ENCODE data around the gene NIPSNAP2. TPM values are rescaled to one million over a fixed set of nuclear protein-coding genes. Genes with fewer than 3 reads are reported as not detected.
A peak's percentile ranks its signal among the peaks of the same experiment; 100 is the strongest.
"Not testable (repeated sequence)": the region's sequence is repeated elsewhere in the genome, so short reads cannot be mapped to it uniquely, and the experiment has no call there.

Gene NIPSNAP2
- total RNA-seq, 1 donor from 2014 or later: 39.6 TPM

DNA sequence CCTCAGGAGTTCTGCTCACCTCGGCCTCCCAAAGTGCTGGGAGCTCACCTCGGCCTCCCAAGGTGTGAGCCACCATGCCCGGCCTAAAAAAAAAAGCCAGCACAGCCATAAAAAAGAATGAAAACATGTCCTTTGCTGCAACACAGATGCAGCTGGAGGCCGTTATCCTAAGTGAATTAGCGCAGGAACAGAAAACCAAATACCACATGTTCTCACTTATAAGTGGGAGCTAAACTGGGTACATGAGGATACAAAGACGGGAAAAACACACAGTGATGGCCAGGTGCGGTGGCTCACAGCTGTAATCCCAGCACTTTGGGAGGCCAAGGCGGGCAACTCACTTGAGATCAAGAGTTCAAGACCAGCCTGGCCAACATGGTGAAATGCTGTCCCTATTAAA, 66.0 kb downstream of the NIPSNAP2 start:
- Mint-ChIP-seq H3K9me3 (ENCODE audit: unreplicated experiment) (peaks cover 4% of the 10 kb centered on the region), H3K4me1 (ENCODE audit: low read depth, unreplicated experiment) (peaks cover 7% of the 10 kb centered on the region), H3K36me3 (ENCODE audit: unreplicated experiment) (no peaks in the 10 kb centered on the region), H3K4me3 (ENCODE audit: unreplicated experiment) (no peak overlapping the region), H3K27me3 (ENCODE audit: unreplicated experiment) (no peaks in the 10 kb centered on the region), H3K27ac (ENCODE audit: unreplicated experiment) (no peak overlapping the region)
- DNase-seq: no peak
- TF ChIP-seq, protein P1, sequence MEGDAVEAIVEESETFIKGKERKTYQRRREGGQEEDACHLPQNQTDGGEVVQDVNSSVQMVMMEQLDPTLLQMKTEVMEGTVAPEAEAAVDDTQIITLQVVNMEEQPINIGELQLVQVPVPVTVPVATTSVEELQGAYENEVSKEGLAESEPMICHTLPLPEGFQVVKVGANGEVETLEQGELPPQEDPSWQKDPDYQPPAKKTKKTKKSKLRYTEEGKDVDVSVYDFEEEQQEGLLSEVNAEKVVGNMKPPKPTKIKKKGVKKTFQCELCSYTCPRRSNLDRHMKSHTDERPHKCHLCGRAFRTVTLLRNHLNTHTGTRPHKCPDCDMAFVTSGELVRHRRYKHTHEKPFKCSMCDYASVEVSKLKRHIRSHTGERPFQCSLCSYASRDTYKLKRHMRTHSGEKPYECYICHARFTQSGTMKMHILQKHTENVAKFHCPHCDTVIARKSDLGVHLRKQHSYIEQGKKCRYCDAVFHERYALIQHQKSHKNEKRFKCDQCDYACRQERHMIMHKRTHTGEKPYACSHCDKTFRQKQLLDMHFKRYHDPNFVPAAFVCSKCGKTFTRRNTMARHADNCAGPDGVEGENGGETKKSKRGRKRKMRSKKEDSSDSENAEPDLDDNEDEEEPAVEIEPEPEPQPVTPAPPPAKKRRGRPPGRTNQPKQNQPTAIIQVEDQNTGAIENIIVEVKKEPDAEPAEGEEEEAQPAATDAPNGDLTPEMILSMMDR (IDR thresholded peaks at IDR 0.05; ENCODE audit: partially characterized antibody, unreplicated experiment): no peak

DNA sequence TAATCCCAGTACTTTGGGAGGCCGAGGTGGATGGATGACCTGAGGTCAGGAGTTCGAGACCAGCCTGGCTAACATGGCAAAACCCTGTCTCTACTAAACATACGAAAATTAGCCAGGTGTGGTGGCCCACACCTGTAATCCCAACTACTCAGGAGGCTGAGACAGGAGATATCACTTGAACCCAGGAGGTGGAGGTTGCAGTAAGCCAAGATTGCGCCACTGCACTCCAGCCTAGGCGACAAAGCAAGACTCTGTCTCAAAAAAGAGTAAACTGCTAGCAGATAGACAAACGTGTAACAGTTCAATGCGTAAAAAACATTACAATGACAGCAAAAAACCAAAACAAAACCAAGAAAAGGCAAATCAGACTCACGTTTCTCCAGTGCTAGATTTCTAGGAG, 67.2 kb downstream of the NIPSNAP2 start:
- H3K36me3 Mint-ChIP-seq (ENCODE audit: unreplicated experiment); H3K9me3 Mint-ChIP-seq (ENCODE audit: unreplicated experiment); H3K27ac Mint-ChIP-seq (ENCODE audit: unreplicated experiment); H3K4me1 Mint-ChIP-seq (ENCODE audit: low read depth, unreplicated experiment); DNase-seq; H3K27me3 Mint-ChIP-seq (ENCODE audit: unreplicated experiment): not testable (repeated sequence)
- H3K4me3 Mint-ChIP-seq (ENCODE audit: unreplicated experiment): peak overlapping the region; percentile 28

DNA sequence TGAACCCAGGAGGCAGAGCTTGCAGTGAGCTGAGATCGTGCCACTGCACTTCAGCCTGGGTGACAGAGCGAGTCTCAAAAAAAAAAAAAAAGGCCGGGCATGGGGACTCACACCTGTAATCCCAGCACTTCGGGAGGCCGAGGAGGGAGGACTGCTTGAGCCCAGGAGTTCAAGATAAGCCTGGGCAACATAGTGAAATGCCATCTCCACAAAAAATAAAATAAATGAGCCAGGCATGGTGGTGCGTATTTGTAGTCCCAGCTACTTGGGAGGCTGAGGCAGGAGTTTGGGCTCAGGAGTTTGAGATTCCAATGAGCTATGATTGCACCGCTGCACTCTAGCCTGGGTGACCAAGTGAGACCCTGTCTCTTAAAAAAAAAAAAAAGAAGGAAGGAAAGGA, 68.2 kb downstream of the NIPSNAP2 start:
- not testable (repeated sequence) for DNase-seq

DNA sequence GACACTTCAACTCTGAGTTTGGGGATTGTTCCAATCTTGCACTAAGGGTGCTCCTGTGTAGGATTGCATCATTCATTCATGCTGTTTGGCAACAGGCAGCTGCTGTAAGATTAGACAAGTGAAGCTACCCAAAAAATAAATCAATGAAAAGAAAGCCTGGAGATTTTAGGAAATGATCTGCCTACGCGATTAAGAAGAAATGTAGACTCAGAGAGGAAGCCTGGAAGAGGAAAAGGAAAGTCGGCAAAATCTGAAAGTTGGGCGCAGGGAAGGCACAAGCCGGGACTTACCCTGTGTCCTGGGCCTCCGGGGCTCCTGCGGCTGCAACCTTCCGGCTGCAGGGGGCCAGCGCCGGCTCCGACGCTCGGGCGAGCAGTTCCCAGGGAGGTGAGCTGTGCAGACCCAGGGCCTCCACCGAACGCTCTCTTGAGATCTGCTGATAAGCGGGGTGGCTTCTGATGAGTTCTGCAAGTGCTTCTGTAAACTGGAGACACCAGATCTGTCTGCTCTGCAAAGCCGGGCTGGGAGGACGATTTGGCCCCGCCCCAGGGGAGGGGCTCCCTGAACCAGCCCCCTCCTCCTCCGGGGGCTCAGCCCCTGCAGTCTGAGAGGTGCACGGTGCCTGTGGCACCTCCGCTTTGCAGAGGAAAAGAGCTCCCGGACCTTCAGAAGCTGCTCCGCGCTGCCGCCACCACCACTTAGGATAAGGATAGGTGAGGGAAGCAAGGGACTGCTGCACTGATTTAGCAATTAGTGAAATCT, 69.5 kb downstream of the NIPSNAP2 start:
- Mint-ChIP-seq H3K9me3 (ENCODE audit: unreplicated experiment) (peaks cover 4% of the 10 kb centered on the region), H3K4me3 (ENCODE audit: unreplicated experiment) (peak overlapping the region; percentile 94), H3K27ac (ENCODE audit: unreplicated experiment) (peak overlapping the region; percentile 92), H3K27me3 (ENCODE audit: unreplicated experiment) (no peaks in the 10 kb centered on the region), H3K36me3 (ENCODE audit: unreplicated experiment) (no peaks in the 10 kb centered on the region), H3K4me1 (ENCODE audit: low read depth, unreplicated experiment) (peaks cover 7% of the 10 kb centered on the region)
- peak; percentile 83 for DNase-seq
- TF ChIP-seq, protein P1 (IDR thresholded peaks at IDR 0.05; ENCODE audit: partially characterized antibody, unreplicated experiment): peak; percentile 26

More for the DNA sequence above, 68.2 kb downstream of the NIPSNAP2 start:
- not testable (repeated sequence) for H3K27ac Mint-ChIP-seq (ENCODE audit: unreplicated experiment); H3K27me3 Mint-ChIP-seq (ENCODE audit: unreplicated experiment); H3K9me3 Mint-ChIP-seq (ENCODE audit: unreplicated experiment); H3K36me3 Mint-ChIP-seq (ENCODE audit: unreplicated experiment); H3K4me1 Mint-ChIP-seq (ENCODE audit: low read depth, unreplicated experiment)
- peak overlapping the region; percentile 57 for H3K4me3 Mint-ChIP-seq (ENCODE audit: unreplicated experiment)

DNA sequence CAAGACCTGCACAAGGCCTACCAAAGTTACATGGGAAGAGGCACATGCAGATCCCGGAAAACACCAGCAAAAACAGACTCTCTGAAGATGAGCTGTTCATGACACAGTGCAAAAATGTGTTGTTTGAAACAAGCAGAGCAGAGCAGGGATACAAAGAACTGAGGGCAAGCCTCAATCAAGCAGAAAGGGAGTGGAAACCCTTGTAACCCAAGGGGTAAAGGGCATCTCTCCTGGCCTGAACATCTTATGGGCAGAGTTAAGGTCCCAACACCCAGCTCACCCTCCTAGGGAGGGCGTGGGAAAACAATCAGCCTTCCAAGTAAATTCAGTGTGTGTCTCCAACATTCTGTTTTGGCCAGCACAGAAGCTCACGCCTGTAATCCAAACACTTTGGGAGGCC, 76.3 kb downstream of the NIPSNAP2 start:
- Mint-ChIP-seq H3K36me3 (ENCODE audit: unreplicated experiment) (no peaks in the 10 kb centered on the region), H3K4me3 (ENCODE audit: unreplicated experiment) (no peak overlapping the region), H3K9me3 (ENCODE audit: unreplicated experiment) (peaks cover 3% of the 10 kb centered on the region), H3K27me3 (ENCODE audit: unreplicated experiment) (no peaks in the 10 kb centered on the region), H3K27ac (ENCODE audit: unreplicated experiment) (no peak overlapping the region), H3K4me1 (ENCODE audit: low read depth, unreplicated experiment) (no peaks in the 10 kb centered on the region)
- TF ChIP-seq, protein P1 (IDR thresholded peaks at IDR 0.05; ENCODE audit: partially characterized antibody, unreplicated experiment): no peak
- DNase-seq: no peak

DNA sequence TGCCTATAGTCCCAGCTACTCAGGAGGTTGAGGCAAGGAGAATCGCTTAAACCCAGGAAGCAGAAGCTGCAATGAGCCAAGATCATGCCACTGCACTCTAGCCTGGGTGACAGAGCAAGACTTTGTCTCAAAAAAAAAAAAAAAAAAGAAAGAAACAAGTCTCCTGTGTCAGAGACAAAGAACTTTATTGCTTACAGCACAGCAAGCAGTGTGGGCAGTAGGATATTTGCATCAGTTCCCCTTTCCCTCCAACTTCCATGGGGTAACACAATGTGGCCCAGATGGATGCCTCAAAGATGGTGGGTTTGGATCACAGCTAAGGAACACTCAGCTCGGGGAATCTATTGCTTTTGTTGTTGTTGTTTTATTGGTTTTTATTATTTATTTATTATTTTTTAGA, 81.4 kb downstream of the NIPSNAP2 start:
- DNase-seq; H3K36me3 Mint-ChIP-seq (ENCODE audit: unreplicated experiment); H3K9me3 Mint-ChIP-seq (ENCODE audit: unreplicated experiment); H3K4me1 Mint-ChIP-seq (ENCODE audit: low read depth, unreplicated experiment); H3K27ac Mint-ChIP-seq (ENCODE audit: unreplicated experiment); H3K27me3 Mint-ChIP-seq (ENCODE audit: unreplicated experiment); H3K4me3 Mint-ChIP-seq (ENCODE audit: unreplicated experiment): not testable (repeated sequence)

All from glutamatergic neuron (in vitro differentiated cells).